ENCODE data around the gene SPEM3.

The SPEM3 gene

GRCh38 chr17:7403977-7404736 is 24.5 kb upstream of the SPEM3 start, which contains the start of gene TMEM256:
Gene TMEM256 (minus strand): TSS chr17:7404097. CDS start chr17:7404084, 13 bp downstream.
- peak; percentile 93 to 94 for DNase-seq

GRCh38 chr17:7404737-7405349 is 23.8 kb upstream of the SPEM3 start:
- DNase-seq, result no peak

- no peak for DNase-seq
These were observed 23.1 kb upstream of the SPEM3 start for GRCh38 chr17:7405350-7406234.

- no peak for DNase-seq
These were observed 22.3 kb upstream of the SPEM3 start for GRCh38 chr17:7406235-7406825.

GRCh38 chr17:7407082-7407481 is 21.6 kb upstream of the SPEM3 start:
- DNase-seq, result no peak

- no peak for DNase-seq
These were observed 21.0 kb upstream of the SPEM3 start, which contains the start of gene NLGN2 for GRCh38 chr17:7407485-7408251. Gene NLGN2 (plus strand): TSS chr17:7407845. CDS start chr17:7408256, 411 bp downstream.

- no peak for DNase-seq
These were observed 20.4 kb upstream of the SPEM3 start for GRCh38 chr17:7408252-7408727.

GRCh38 chr17:7408863-7409262 is 19.8 kb upstream of the SPEM3 start:
- DNase-seq, result no peak

GRCh38 chr17:7409716-7410115 is 18.9 kb upstream of the SPEM3 start:
- no peak for DNase-seq

- no peak for DNase-seq
These were observed 17.8 kb upstream of the SPEM3 start for GRCh38 chr17:7410634-7411426.

GRCh38 chr17:7411427-7411750 is 17.3 kb upstream of the SPEM3 start:
- DNase-seq, result no peak

GRCh38 chr17:7413346-7413985 is 15.2 kb upstream of the SPEM3 start:
- no peak for DNase-seq

- DNase-seq, result no peak
These were observed 13.8 kb upstream of the SPEM3 start for GRCh38 chr17:7414837-7415236.

- DNase-seq, result no peak
These were observed 12.9 kb upstream of the SPEM3 start for GRCh38 chr17:7415784-7416183.

GRCh38 chr17:7416323-7416722 is 12.3 kb upstream of the SPEM3 start:
- no peak for DNase-seq

- DNase-seq, result no peak
These were observed 11.5 kb upstream of the SPEM3 start for GRCh38 chr17:7417056-7417655.

- no peak for DNase-seq
These were observed 10.0 kb upstream of the SPEM3 start for GRCh38 chr17:7418472-7419152.

- no peak for DNase-seq
These were observed 8.6 kb upstream of the SPEM3 start, which contains the start of gene SPEM1 for GRCh38 chr17:7419819-7420610. Gene SPEM1 (plus strand): TSS chr17:7420324. CDS start chr17:7420385, 61 bp downstream.

- no peak for DNase-seq
These were observed 7.5 kb upstream of the SPEM3 start for GRCh38 chr17:7421186-7421585.
